Mesenchymal stem cell (in vitro differentiated cells and primary cell): ENCODE results near the gene FARP2.
"Not testable (repeated sequence)": the region's sequence is repeated elsewhere in the genome, so short reads cannot be mapped to it uniquely, and the experiment has no call there.

Source experiments
- DNase-seq: peaks from one replicate; pipeline ENCODE4 v3.0.0-alpha.2; 2013
- H2AFZ ChIP-seq: one replicate; pipeline ENCODE4 v1.6.1; 2013; ENCODE audit warnings: low read depth, mild to moderate bottlenecking, control low read depth, inconsistent platforms, low read length, moderate library complexity
- H2AK5ac ChIP-seq: 2 replicates; pipeline ENCODE4 v1.6.1; 2013; ENCODE audit warnings: low read length, moderate library complexity, mild to moderate bottlenecking, inconsistent platforms; ENCODE audit not compliant: severe bottlenecking
- H2BK120ac ChIP-seq: one replicate; pipeline ENCODE4 v1.6.1; 2013; ENCODE audit warnings: low read depth, mild to moderate bottlenecking, inconsistent platforms, low read length, moderate library complexity
- H2BK12ac ChIP-seq, 2 experiments: one replicate each; pipeline ENCODE4 v1.6.1; 2013; ENCODE audit warnings: inconsistent platforms in 2 of 2, low read length in 2 of 2, mild to moderate bottlenecking in 2 of 2, moderate library complexity in 2 of 2, control low read depth in 1 of 2
- H2BK15ac ChIP-seq: one replicate; pipeline ENCODE4 v1.6.1; 2013; ENCODE audit warnings: mild to moderate bottlenecking, low read depth, inconsistent platforms; ENCODE audit not compliant: poor library complexity, severe bottlenecking
- H2BK5ac ChIP-seq: 2 replicates; pipeline ENCODE4 v1.6.1; 2013; ENCODE audit warnings: low read depth, mild to moderate bottlenecking, low read length, control low read depth, inconsistent platforms; ENCODE audit not compliant: poor library complexity, severe bottlenecking
- H3K14ac ChIP-seq, 2 experiments: one replicate each; pipeline ENCODE4 v1.6.1; 2013; ENCODE audit warnings: inconsistent platforms in 2 of 2, low read length in 2 of 2, control low read depth in 1 of 2, mild to moderate bottlenecking in 1 of 2, moderate library complexity in 1 of 2
- H3K18ac ChIP-seq, 2 experiments: one replicate each; pipeline ENCODE4 v1.6.1; 2013; ENCODE audit warnings: inconsistent platforms in 2 of 2, low read length in 2 of 2, control low read depth in 1 of 2, low read depth in 1 of 2, mild to moderate bottlenecking in 1 of 2
- H3K23ac ChIP-seq, 2 experiments: one replicate each; pipeline ENCODE4 v1.6.1; 2013; ENCODE audit warnings: inconsistent platforms in 2 of 2, low read length in 2 of 2, mild to moderate bottlenecking in 2 of 2, moderate library complexity in 2 of 2, control low read depth in 1 of 2
- H3K27ac ChIP-seq: 2 replicates; pipeline ENCODE4 v1.5.1; 2013; ENCODE audit warnings: mild to moderate bottlenecking, moderate library complexity, low read length, control low read depth, inconsistent platforms; ENCODE audit not compliant: poor library complexity, severe bottlenecking
- H3K27me3 ChIP-seq, 2 experiments: 2 replicates each; pipeline versions ENCODE4 v1.6.1 to v1.7.0; 2013; ENCODE audit warnings: low read length in 2 of 2, mild to moderate bottlenecking in 2 of 2, moderate library complexity in 2 of 2, control low read depth in 1 of 2, inconsistent platforms in 1 of 2; ENCODE audit not compliant: control insufficient read depth in 1 of 2, insufficient read depth in 1 of 2
- H3K36me3 ChIP-seq, 2 experiments: 2 replicates each; pipeline versions ENCODE4 v1.6.1 to v1.7.0; 2013; ENCODE audit warnings: low read length in 2 of 2, control low read depth in 1 of 2, inconsistent platforms in 1 of 2, low read depth in 1 of 2, mild to moderate bottlenecking in 1 of 2; ENCODE audit not compliant: insufficient read depth in 2 of 2, control insufficient read depth in 1 of 2
- H3K4ac ChIP-seq, 2 experiments: one replicate each; pipeline ENCODE4 v1.6.1; 2013; ENCODE audit warnings: inconsistent platforms in 2 of 2, low read length in 2 of 2, mild to moderate bottlenecking in 2 of 2, moderate library complexity in 2 of 2, control low read depth in 1 of 2, low read depth in 1 of 2
- H3K4me1 ChIP-seq: 2 replicates; pipeline ENCODE4 v1.6.1; 2013; ENCODE audit warnings: low read depth, low read length, control low read depth; ENCODE audit not compliant: control insufficient read depth, insufficient read depth
- H3K4me2 ChIP-seq: 2 replicates; pipeline ENCODE4 v1.6.1; 2013; ENCODE audit warnings: low read length, mild to moderate bottlenecking, inconsistent platforms; ENCODE audit not compliant: poor library complexity, severe bottlenecking
- H3K4me3 ChIP-seq, 2 experiments: 2 replicates each; pipeline versions ENCODE4 v1.5.1 to v1.7.0; 2013; ENCODE audit warnings: low read length in 2 of 2, mild to moderate bottlenecking in 2 of 2, control low read depth in 1 of 2, low read depth in 1 of 2; ENCODE audit not compliant: insufficient read depth in 1 of 2
- H3K79me1 ChIP-seq: replicated peaks from 2 replicates; pipeline ENCODE4 v1.6.1; 2013; ENCODE audit warnings: mild to moderate bottlenecking, control low read depth, low read length, inconsistent platforms; ENCODE audit not compliant: poor library complexity, severe bottlenecking
- H3K9ac ChIP-seq: 2 replicates; pipeline ENCODE4 v1.7.0; 2013; ENCODE audit warnings: mild to moderate bottlenecking, low read length, moderate library complexity
- H3K9me3 ChIP-seq: 2 replicates; pipeline ENCODE4 v1.7.0; 2013; ENCODE audit warnings: mild to moderate bottlenecking, low read length; ENCODE audit not compliant: control insufficient read depth
- H4K8ac ChIP-seq: one replicate; pipeline ENCODE4 v1.6.1; 2013; ENCODE audit warnings: inconsistent platforms, mild to moderate bottlenecking, low read length, moderate library complexity
- H4K91ac ChIP-seq: one replicate; pipeline ENCODE4 v1.6.1; 2013; ENCODE audit warnings: mild to moderate bottlenecking, low read length, inconsistent platforms
- WGBS: methylation state at CpG from one replicate; pipeline ENCODE4 v1.1.7; 2013; ENCODE audit warnings: mixed read lengths; 5-methylcytosine and 5-hydroxymethylcytosine counted together

FARP2 gene

GRCh38 chr2:241505781-241506201, 149.7 kb downstream of the FARP2 start:
- Histone ChIP-seq H3K23ac (peak overlapping the region in 1 of 2 experiments; percentile 81), H3K79me1 (peaks cover 34% of the 10 kb centered on the region), H2BK120ac (no peak overlapping the region), H3K27ac (no peak overlapping the region), H3K4me3 (no peak overlapping the region), H4K91ac (no peak overlapping the region), H4K8ac (no peak overlapping the region), H2AFZ (no peak overlapping the region), H3K18ac (no peak overlapping the region), H3K36me3 (peaks cover 12 to 35% of the 10 kb centered on the region in 2 experiments), H2BK12ac (no peak overlapping the region), H3K4me2 (no peak overlapping the region), H3K9ac (peak overlapping the region; percentile 11), H3K14ac (peak overlapping the region in 1 of 2 experiments; percentile 44), H2BK5ac (no peak overlapping the region), H2AK5ac (no peak overlapping the region), H3K27me3 (no peaks in the 10 kb centered on the region), H3K4me1 (peaks cover 38% of the 10 kb centered on the region), H2BK15ac (no peak overlapping the region), H3K9me3 (no peaks in the 10 kb centered on the region), H3K4ac (no peak overlapping the region)
- WGBS = 94% methylated on average over 7 of the region's 7 CpGs
- DNase-seq = no peak

- not testable (repeated sequence) for H2BK120ac ChIP-seq, H3K9ac ChIP-seq, H3K23ac ChIP-seq, H2AFZ ChIP-seq, H3K4ac ChIP-seq, DNase-seq, H3K9me3 ChIP-seq, H3K18ac ChIP-seq, H2BK15ac ChIP-seq, H2BK5ac ChIP-seq, H3K27ac ChIP-seq, H2BK12ac ChIP-seq, H3K14ac ChIP-seq, H3K27me3 ChIP-seq, H4K8ac ChIP-seq, H4K91ac ChIP-seq, H3K4me2 ChIP-seq
- Histone ChIP-seq H3K4me3 (peak overlapping the region in 1 of 2 experiments; percentile 85), H3K4me1 (peaks cover 36% of the 10 kb centered on the region), H3K79me1 (peaks cover 29% of the 10 kb centered on the region), H2AK5ac (peak overlapping the region; percentile 32), H3K36me3 (peaks cover 9 to 33% of the 10 kb centered on the region in 2 experiments)
- WGBS = 96% methylated on average over 11 of the region's 11 CpGs
These were observed 150.2 kb downstream of the FARP2 start for GRCh38 chr2:241506317-241506716.

GRCh38 chr2:241506793-241507429, 150.8 kb downstream of the FARP2 start:
- no peak overlapping the region for H2BK5ac ChIP-seq
- H2AFZ ChIP-seq = no peak overlapping the region
- H3K9ac ChIP-seq = peak overlapping the region; percentile 84
- H3K9me3 ChIP-seq = no peaks in the 10 kb centered on the region
- no peak overlapping the region for H2AK5ac ChIP-seq
- H3K4me2 ChIP-seq = peak overlapping the region; percentile 93
- H3K27me3 ChIP-seq = no peaks in the 10 kb centered on the region
- peaks cover 36% of the 10 kb centered on the region for H3K4me1 ChIP-seq
- H4K91ac ChIP-seq = no peak overlapping the region
- peak; percentile 38 for DNase-seq
- H3K14ac ChIP-seq = peak overlapping the region in 1 of 2 experiments; percentile 87
- peaks cover 11 to 27% of the 10 kb centered on the region in 2 experiments for H3K36me3 ChIP-seq
- H3K79me1 ChIP-seq = peaks cover 25% of the 10 kb centered on the region
- no peak overlapping the region for H2BK12ac ChIP-seq
- H3K4me3 ChIP-seq = peak overlapping the region; percentile 80 to 85
- peak overlapping the region in 1 of 2 experiments; percentile 60 for H3K18ac ChIP-seq
- 38% methylated on average over 19 of the region's 19 CpGs for WGBS
- no peak overlapping the region for H2BK120ac ChIP-seq
- H4K8ac ChIP-seq = no peak overlapping the region
- peak overlapping the region in 1 of 2 experiments; percentile 40 for H3K4ac ChIP-seq
- H2BK15ac ChIP-seq = no peak overlapping the region
- H3K27ac ChIP-seq = no peak overlapping the region
- no peak overlapping the region for H3K23ac ChIP-seq

- H3K4me3 ChIP-seq = peak overlapping the region; percentile 80 to 85
- H4K8ac ChIP-seq = no peak overlapping the region
- H2BK15ac ChIP-seq = no peak overlapping the region
- H3K9ac ChIP-seq = peak overlapping the region; percentile 84
- under 1% methylated on average over 59 of the region's 67 CpGs for WGBS
- H4K91ac ChIP-seq = no peak overlapping the region
- H2AFZ ChIP-seq = peak overlapping the region; percentile 44
- H3K27ac ChIP-seq = no peak overlapping the region
- H3K9me3 ChIP-seq = no peaks in the 10 kb centered on the region
- peak overlapping the region; percentile 98 for H2BK120ac ChIP-seq
- peak overlapping the region; percentile 16 to 90 for H3K18ac ChIP-seq
- peaks cover 19% of the 10 kb centered on the region for H3K79me1 ChIP-seq
- H3K4me2 ChIP-seq = peak overlapping the region; percentile 93
- H3K27me3 ChIP-seq = no peaks in the 10 kb centered on the region
- peak overlapping the region in 1 of 2 experiments; percentile 31 for H2BK12ac ChIP-seq
- peak overlapping the region in 1 of 2 experiments; percentile 65 for H3K4ac ChIP-seq
- no peak overlapping the region for H2AK5ac ChIP-seq
- H3K23ac ChIP-seq = peak overlapping the region in 1 of 2 experiments; percentile 66
- DNase-seq = peak; percentile 77
- peaks cover 12 to 27% of the 10 kb centered on the region in 2 experiments for H3K36me3 ChIP-seq
- H3K14ac ChIP-seq = peak overlapping the region in 1 of 2 experiments; percentile 92
- peak overlapping the region; percentile 20 for H2BK5ac ChIP-seq
- peaks cover 36% of the 10 kb centered on the region for H3K4me1 ChIP-seq
These were observed 151.6 kb downstream of the FARP2 start for GRCh38 chr2:241507430-241508239.
